Ovary (tissue), 9 donors: Measurements from ENCODE around the gene TACR2. TPM values are rescaled to one million over a fixed set of nuclear protein-coding genes. Genes with fewer than 3 reads are reported as not detected.

Experiments
- DNase-seq, 5 donors: peaks; one replicate each; pipeline ENCODE4 v3.0.0-alpha.2; 2019 to 2020
- H3K27ac ChIP-seq, 2 donors: fragments of 200-600 bp; one replicate each; pipeline versions ENCODE4 v1.5.1 to v1.8.0; 2019 to 2022
- H3K27me3 ChIP-seq: fragments of 200-600 bp; one replicate; pipeline ENCODE4 v1.8.0; 2022
- H3K36me3 ChIP-seq: fragments of 200-600 bp; sonication (generic); one replicate; pipeline ENCODE4 v1.5.1; 2019
- H3K4me1 ChIP-seq: one replicate; pipeline ENCODE4 v1.8.1; 2013; ENCODE audit warnings: mild to moderate bottlenecking, moderate library complexity; ENCODE audit not compliant: insufficient read depth
- H3K4me3 ChIP-seq: fragments of 200-600 bp; sonication (generic); one replicate; pipeline ENCODE4 v1.5.1; 2017
- H3K9me3 ChIP-seq, 2 donors: fragments of 200-600 bp in 1 of 2; sonication (generic) in 1 of 2; one replicate each; pipeline versions ENCODE4 v1.5.1 to v1.8.1; 2013 to 2019; ENCODE audit warnings: mild to moderate bottlenecking in 1 of 2, moderate library complexity in 1 of 2
- EP300 ChIP-seq: sonication (generic); formaldehyde crosslinking; IDR thresholded peaks from one replicate; pipeline ENCODE4 v1.6.1; 2017; ENCODE audit warnings: antibody characterized with exemption
- POLR2A ChIP-seq: fragments of 450-650 bp; IDR thresholded peaks from one replicate; pipeline ENCODE4 v1.6.1; 2017; ENCODE audit warnings: antibody characterized with exemption, mild to moderate bottlenecking, moderate library complexity
- WGBS, 3 donors: extraction: QIAGEN DNeasy Blood & Tissue Kit in 1 of 3; methylation state at CpG; one replicate each; pipeline versions ENCODE4 v1.1.5 to v1.1.7; 2013 to 2017; 5-methylcytosine and 5-hydroxymethylcytosine counted together
- intact Hi-C, 4 donors: fragments of 100-400 bp; cut with DNase I; formaldehyde crosslinking; loops; one replicate each; pipeline versions ENCODE4 v1.11.0 to v1.15.1; 2022 to 2023
- polyA plus RNA-seq, 2 donors: library from polyadenylated mRNA; stranded (reverse); fragments of 200-250 nt in 1 of 2; fragments of 350-450 nt in 1 of 2; fragmentation: Illumina TruSeq in 1 of 2; extraction: RNeasy Lipid Tissue Mini Kit (QIAGEN cat#74804) in 1 of 2; gene quantifications; one replicate each; pipeline ENCODE4 v1.2.3, GENCODE V29; 2013 to 2014
- total RNA-seq, 7 donors: library from RNA; depleted of rRNA in 2 of 7; stranded (reverse); fragments of >200 nt in 2 of 7; fragmentation: NEBNext Ultra II Directional in 3 of 7; extraction: Animal tissue kit (Norgen Biotek cat#: 25700) in 3 of 7; gene quantifications; one replicate each; pipeline versions ENCODE4 v1.1.0 to v1.2.4, GENCODE V29; 2016 to 2023
- TF ChIP-seq, protein P1 (sequence below), 3 donors: fragments of 450-650 bp in 2 of 3; fragments of 200-600 bp in 1 of 3; IDR thresholded peaks; one replicate each; pipeline versions ENCODE4 v1.5.1 to v1.8.0; 2016 to 2022; ENCODE audit warnings: antibody characterized with exemption in 3 of 3, mild to moderate bottlenecking in 1 of 3
- donor health status: DM: no; HTN: no; CAD: no; lungs with moderate emphysema.
- donor health status: DM: no; HTN: no; CAD: no.
- donor health status: Bipolar disorder and iron deficiency.
- donor health status: DM: yes; HTN: yes; CAD: no.
- donor health status: DM: no; HTN: no; CAD: no.
- donor health status: DM: yes; HTN: yes; CAD: no.

The TACR2 gene
- total and polyA plus RNA-seq, 9 donors: 1.0 to 6.2 (median 2.2) TPM

DNA sequence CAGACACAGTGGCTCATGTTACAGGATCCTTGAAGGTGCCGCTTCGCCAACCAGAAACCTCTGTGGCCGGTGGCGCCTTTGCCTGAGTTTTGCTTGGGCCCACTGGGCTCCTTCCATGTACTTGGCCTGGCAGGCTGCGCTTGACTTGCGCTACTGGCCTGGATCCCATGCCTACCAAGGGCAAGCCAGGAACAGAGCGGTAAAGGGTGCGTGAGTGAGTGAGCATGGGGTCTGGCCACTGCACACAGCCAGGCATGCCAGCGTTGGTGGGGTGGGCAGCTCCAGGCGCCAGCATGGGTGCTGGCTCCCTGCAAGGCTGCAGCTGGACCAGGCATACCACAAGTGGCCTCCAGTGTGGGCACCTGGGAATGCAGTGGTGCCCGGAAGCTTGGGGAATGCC, 18.2 kb upstream of the TACR2 start:
- no peak overlapping the region for H3K27ac ChIP-seq
- H3K27me3 ChIP-seq: no peaks in the 10 kb centered on the region
- intact Hi-C loops: no loop called here
- TF ChIP-seq POLR2A: no peak
- no peak for TF ChIP-seq EP300
- TF ChIP-seq, protein P1, sequence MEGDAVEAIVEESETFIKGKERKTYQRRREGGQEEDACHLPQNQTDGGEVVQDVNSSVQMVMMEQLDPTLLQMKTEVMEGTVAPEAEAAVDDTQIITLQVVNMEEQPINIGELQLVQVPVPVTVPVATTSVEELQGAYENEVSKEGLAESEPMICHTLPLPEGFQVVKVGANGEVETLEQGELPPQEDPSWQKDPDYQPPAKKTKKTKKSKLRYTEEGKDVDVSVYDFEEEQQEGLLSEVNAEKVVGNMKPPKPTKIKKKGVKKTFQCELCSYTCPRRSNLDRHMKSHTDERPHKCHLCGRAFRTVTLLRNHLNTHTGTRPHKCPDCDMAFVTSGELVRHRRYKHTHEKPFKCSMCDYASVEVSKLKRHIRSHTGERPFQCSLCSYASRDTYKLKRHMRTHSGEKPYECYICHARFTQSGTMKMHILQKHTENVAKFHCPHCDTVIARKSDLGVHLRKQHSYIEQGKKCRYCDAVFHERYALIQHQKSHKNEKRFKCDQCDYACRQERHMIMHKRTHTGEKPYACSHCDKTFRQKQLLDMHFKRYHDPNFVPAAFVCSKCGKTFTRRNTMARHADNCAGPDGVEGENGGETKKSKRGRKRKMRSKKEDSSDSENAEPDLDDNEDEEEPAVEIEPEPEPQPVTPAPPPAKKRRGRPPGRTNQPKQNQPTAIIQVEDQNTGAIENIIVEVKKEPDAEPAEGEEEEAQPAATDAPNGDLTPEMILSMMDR (IDR thresholded peaks at IDR 0.05): no peak
- no peaks in the 10 kb centered on the region for H3K36me3 ChIP-seq
- H3K9me3 ChIP-seq: no peaks in the 10 kb centered on the region
- 95 to 99% (median 97%) methylated on average over 11 of the region's 11 CpGs for WGBS, 3 donors
- H3K4me3 ChIP-seq: no peak overlapping the region
- DNase-seq: no peak
- no peaks in the 10 kb centered on the region for H3K4me1 ChIP-seq

DNA sequence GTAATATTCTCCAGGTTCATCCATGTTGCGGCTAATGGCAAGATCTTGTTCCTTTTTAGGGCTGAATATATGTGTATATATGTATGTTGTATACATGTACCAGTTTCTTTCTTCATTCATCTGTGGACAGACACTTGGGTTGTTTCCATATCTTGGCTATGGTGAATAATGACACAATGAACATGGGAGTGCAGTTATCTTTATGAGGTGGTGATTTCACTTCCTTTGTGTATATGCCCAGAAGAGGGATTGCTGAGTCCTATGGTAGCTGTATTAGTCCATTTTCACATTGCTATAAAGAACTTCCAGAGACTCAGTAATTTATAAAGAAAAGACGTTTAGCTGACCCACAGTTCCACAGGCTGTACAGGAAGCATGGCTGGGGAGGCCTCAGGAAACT, 17.5 kb upstream of the TACR2 start:
- DNase-seq: no peak
- Histone ChIP-seq H3K4me1 (no peaks in the 10 kb centered on the region), H3K27ac (no peak overlapping the region), H3K36me3 (no peaks in the 10 kb centered on the region), H3K27me3 (no peaks in the 10 kb centered on the region), H3K9me3 (no peaks in the 10 kb centered on the region), H3K4me3 (no peak overlapping the region)
- intact Hi-C loops: no loop called here
- TF ChIP-seq POLR2A: no peak
- no peak for TF ChIP-seq EP300
- TF ChIP-seq, protein P1 (IDR thresholded peaks at IDR 0.05): no peak
- 65 to 74% (median 71%) methylated on average over 2 of the region's 2 CpGs for WGBS, 3 donors

DNA sequence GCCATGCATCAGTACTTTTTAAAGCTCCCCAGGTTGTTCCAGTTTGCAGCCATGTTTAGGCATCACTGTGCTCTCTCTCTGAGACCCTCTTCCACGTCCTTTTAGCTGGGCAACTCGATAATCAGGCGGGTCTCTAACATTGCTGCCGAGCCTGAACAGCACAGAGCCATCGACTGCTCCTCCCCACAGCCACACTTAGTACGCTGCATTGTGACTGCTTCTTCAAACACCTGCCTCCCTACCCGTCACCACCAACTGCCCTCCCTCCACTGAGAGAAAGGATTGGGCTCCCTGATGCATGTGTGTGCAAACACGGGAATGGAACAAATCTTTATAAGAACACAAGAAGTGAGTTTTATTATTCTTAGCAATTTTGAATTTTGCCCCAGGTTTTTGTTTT, 11.4 kb upstream of the TACR2 start:
- H3K27me3 ChIP-seq: no peaks in the 10 kb centered on the region
- intact Hi-C loops: loop anchor here in 2 of 4 donors (5.0 to 10.0 kb wide), 2 partner anchors 79 to 217 kb away; no protein-coding TSS in a partner anchor
- no peak for DNase-seq
- no peaks in the 10 kb centered on the region for H3K4me1 ChIP-seq
- WGBS, 3 donors: 51 to 70% (median 55%) methylated on average over 8 of the region's 8 CpGs
- no peak for TF ChIP-seq EP300
- no peak for TF ChIP-seq POLR2A
- TF ChIP-seq, protein P1 (IDR thresholded peaks at IDR 0.05): no peak
- no peak overlapping the region for H3K4me3 ChIP-seq
- H3K9me3 ChIP-seq: no peaks in the 10 kb centered on the region
- no peak overlapping the region for H3K27ac ChIP-seq
- no peaks in the 10 kb centered on the region for H3K36me3 ChIP-seq

DNA sequence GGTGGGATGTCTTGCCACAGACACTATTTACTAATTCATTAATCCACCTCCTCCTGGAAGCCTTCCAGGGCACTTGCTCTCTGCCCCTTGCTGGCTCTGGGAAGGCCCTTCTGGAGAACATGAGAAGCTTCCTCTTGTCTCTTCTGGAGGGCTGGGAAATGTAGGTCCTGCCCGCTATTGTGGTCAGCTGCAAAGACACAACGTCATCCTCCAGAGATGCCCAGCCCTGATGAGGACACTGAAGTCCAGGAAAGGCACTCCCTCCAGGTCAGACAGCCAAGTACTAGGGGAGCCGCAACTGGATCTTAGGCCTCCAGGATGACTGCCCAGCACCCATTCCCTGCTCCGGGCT, 9.6 kb upstream of the TACR2 start:
- no peaks in the 10 kb centered on the region for H3K4me1 ChIP-seq
- no peaks in the 10 kb centered on the region for H3K27me3 ChIP-seq
- H3K9me3 ChIP-seq: no peaks in the 10 kb centered on the region
- no peak overlapping the region for H3K27ac ChIP-seq
- H3K36me3 ChIP-seq: no peaks in the 10 kb centered on the region
- intact Hi-C loops: loop anchor here in 2 of 4 donors (5.0 to 10.0 kb wide), 2 partner anchors 81 to 218 kb away; no protein-coding TSS in a partner anchor
- 73 to 93% (median 88%) methylated on average over 4 of the region's 4 CpGs for WGBS, 3 donors
- no peak overlapping the region for H3K4me3 ChIP-seq
- no peak for TF ChIP-seq POLR2A
- DNase-seq: no peak

DNA sequence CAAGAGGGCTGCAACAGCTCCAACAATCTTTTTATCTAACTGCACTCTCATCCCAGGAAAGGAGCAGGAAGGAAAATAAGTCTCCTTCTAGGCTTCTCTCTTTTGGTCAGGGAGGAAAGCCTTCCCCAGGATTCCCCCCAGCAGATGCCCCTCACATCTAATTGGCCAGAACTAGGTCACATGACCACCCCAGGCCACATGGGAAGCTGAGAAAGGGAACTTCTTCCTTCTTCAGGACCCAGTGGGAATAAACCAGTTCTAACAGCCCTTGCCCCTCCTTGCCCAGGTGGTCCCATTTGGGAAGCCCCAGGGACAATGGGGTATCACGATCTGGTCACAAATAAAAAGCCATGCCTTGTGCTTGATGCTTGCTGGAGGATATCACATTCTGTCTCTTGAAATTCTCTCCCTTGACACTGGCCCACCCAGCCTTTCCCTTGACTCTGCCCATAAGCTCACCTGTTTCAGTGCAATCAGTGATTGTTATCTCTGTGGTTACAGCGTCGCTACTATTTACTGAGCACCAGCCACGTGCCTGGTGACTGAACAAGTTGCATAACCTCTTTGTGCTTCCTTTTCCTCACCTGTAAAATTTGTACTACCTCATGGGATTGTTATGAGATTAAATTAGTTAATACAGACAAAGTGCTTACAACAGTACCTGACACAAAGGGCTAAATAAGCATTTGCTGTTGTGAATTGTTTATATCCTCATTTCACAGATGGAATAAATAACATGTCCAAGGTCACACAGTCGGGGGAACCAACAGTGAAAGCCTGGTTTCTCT, 9.0 kb upstream of the TACR2 start:
- TF ChIP-seq POLR2A (no peak), EP300 (no peak)
- TF ChIP-seq, protein P1 (IDR thresholded peaks at IDR 0.05): no peak
- no peak for DNase-seq
- WGBS, 3 donors: 69 to 71% (median 70%) methylated on average over 5 of the region's 5 CpGs
- H3K36me3 ChIP-seq: no peaks in the 10 kb centered on the region
- intact Hi-C loops: loop anchor here in 2 of 4 donors (5.0 to 10.0 kb wide), 2 partner anchors 82 to 219 kb away; no protein-coding TSS in a partner anchor
- no peak overlapping the region for H3K4me3 ChIP-seq
- no peaks in the 10 kb centered on the region for H3K27me3 ChIP-seq
- H3K9me3 ChIP-seq: no peaks in the 10 kb centered on the region
- H3K4me1 ChIP-seq: no peaks in the 10 kb centered on the region
- H3K27ac ChIP-seq: no peak overlapping the region
